Psoas muscle (tissue), 8 donors: Measurements from ENCODE around the gene PIGP. TPM values are rescaled to one million over a fixed set of nuclear protein-coding genes. Genes with fewer than 3 reads are reported as not detected.
"Not testable (repeated sequence)": the region's sequence is repeated elsewhere in the genome, so short reads cannot be mapped to it uniquely, and the experiment has no call there.

Source experiments
- ATAC-seq, 4 donors: fragments of 200-7000 bp; cut with Tn5 transposase; one replicate each; pipeline ENCODE4 v1.9.1; 2020; ENCODE audit warnings: moderate library complexity in 3 of 4, mild to moderate bottlenecking in 2 of 4
- DNase-seq, 2 donors: peaks; one replicate each; pipeline ENCODE4 v3.0.0-alpha.2; 2020
- H3K27ac ChIP-seq: fragments of 200-600 bp; one replicate; pipeline ENCODE4 v1.8.0; 2022
- H3K27me3 ChIP-seq, 3 donors: fragments of 200-600 bp in 1 of 3; one replicate each; pipeline versions ENCODE4 v1.6.1 to v1.8.0; 2013 to 2022; ENCODE audit warnings: low read length in 2 of 3, mild to moderate bottlenecking in 2 of 3, moderate library complexity in 1 of 3; ENCODE audit not compliant: insufficient read depth in 3 of 3
- H3K36me3 ChIP-seq, 2 donors: fragments of 200-600 bp in 1 of 2; one replicate each; pipeline versions ENCODE4 v1.6.1 to v1.8.0; 2013 to 2022; ENCODE audit warnings: low read depth in 1 of 2, mild to moderate bottlenecking in 1 of 2, moderate library complexity in 1 of 2; ENCODE audit not compliant: insufficient read depth in 1 of 2
- H3K4me1 ChIP-seq: fragments of 200-600 bp; one replicate; pipeline ENCODE4 v1.8.0; 2022
- H3K4me3 ChIP-seq: fragments of 200-600 bp; one replicate; pipeline ENCODE4 v1.8.0; 2022; ENCODE audit warnings: mild to moderate bottlenecking
- H3K9me3 ChIP-seq: fragments of 200-600 bp; one replicate; pipeline ENCODE4 v1.8.0; 2022
- CTCF ChIP-seq: fragments of 200-600 bp; IDR thresholded peaks from one replicate; pipeline ENCODE4 v1.8.0; 2022; ENCODE audit warnings: antibody characterized with exemption
- WGBS, 3 donors: extraction: QIAGEN DNeasy Blood & Tissue Kit; methylation state at CpG; one replicate each; pipeline versions ENCODE4 v1.1.6 to v1.1.7; 2013; 5-methylcytosine and 5-hydroxymethylcytosine counted together
- intact Hi-C, 2 donors: fragments of 100-400 bp; cut with DNase I; formaldehyde crosslinking; loops; one replicate each; pipeline versions ENCODE4 v1.11.0 to v1.14.2; 2022
- polyA plus RNA-seq, 3 donors: library from polyadenylated mRNA; stranded (reverse); fragments of 200-250 nt; gene quantifications; one replicate each; pipeline ENCODE4 v1.2.3, GENCODE V29; 2013
- total RNA-seq, 4 donors: library from RNA; stranded (reverse); fragmentation: NEBNext Ultra II Directional in 2 of 4; extraction: Animal tissue kit (Norgen Biotek cat#: 25700) in 2 of 4; gene quantifications; one replicate each; pipeline versions ENCODE4 v1.2.1 to v1.2.4, GENCODE V29; 2021 to 2023
- donor health status: healthy with polysubstance abuse.
- donor health status: DM: no; HTN: no; CAD: no; lungs with moderate emphysema.
- donor health status: Bipolar disorder and iron deficiency.
- donor health status: healthy.
- donor health status: DM: yes; HTN: yes; CAD: no.
- donor health status: DM: no; HTN: no; CAD: no.
- donor health status: DM: no; HTN: no; CAD: no.
- donor health status: DM: yes; HTN: yes; CAD: no.

PIGP gene
- total and polyA plus RNA-seq, 7 donors, result 23.0 to 46.9 (median 29.6) TPM

DNA sequence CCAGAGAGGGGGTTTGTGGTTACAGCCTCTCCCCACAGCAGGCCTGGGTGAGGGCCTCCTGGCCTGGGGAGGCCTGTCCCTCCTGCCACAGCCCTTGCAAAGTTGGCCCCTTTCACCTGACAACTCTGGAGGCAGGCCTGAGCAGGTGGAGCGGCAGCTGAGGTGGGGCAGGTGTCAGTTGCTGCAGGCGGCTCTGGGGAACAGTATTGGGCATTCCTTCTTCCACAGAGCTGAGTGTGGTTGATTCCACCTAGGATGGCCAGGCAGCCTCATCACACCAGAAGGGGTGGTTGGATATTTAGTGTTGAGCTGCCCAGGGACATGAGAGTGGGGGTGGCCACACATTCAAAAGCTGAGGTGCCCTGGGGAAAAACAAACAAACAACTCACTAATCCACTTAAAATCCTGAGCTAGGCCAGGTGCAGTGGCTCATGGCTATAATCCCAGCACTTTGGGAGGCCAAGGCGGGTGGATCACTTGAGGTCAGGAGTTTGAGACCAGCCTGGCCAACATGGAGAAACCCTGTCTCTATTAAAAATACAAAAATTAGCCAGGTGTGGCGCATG, 31.1 kb downstream of the PIGP start:
- WGBS, 3 donors, result 94 to 96% (median 95%) methylated on average over 4 of the region's 4 CpGs

DNA sequence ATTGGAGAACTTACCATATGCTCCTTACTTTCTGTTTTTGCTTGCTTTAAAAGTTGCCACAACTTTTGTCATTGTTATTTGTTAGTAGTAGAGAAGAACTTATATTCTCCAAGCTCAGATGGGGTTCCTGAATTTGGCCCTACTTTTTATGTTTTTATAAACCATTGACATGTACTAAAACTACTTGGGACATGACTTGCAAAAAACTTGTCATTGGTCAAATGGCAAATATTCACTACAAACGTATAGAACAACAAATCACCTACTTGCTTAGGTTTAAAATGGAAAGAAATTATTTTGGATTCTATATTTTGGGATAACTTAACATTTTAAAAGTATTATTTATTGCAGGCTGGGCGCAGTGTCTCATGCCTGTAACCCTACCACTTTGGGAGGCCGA, 32.7 kb downstream of the PIGP start:
- TF ChIP-seq CTCF, result no peak
- Histone ChIP-seq H3K27me3 (no peaks in the 10 kb centered on the region), H3K27ac (no peak overlapping the region), H3K9me3 (no peaks in the 10 kb centered on the region), H3K4me3 (no peak overlapping the region), H3K4me1 (no peaks in the 10 kb centered on the region), H3K36me3 (no peaks in the 10 kb centered on the region)
- intact Hi-C loops, result no loop called here
- DNase-seq (no peak), ATAC-seq (no peak)
- WGBS, 3 donors, result 92 to 94% (median 94%) methylated on average over 3 of the region's 3 CpGs

More for the DNA sequence above, 31.1 kb downstream of the PIGP start:
- intact Hi-C loops, result no loop called here
- ATAC-seq (no peak), DNase-seq (no peak)
- no peaks in the 10 kb centered on the region for H3K36me3 ChIP-seq
- no peaks in the 10 kb centered on the region for H3K9me3 ChIP-seq
- H3K27me3 ChIP-seq, result no peaks in the 10 kb centered on the region
- no peak for TF ChIP-seq CTCF
- H3K4me3 ChIP-seq, result no peak overlapping the region
- H3K4me1 ChIP-seq, result no peaks in the 10 kb centered on the region
- H3K27ac ChIP-seq, result no peak overlapping the region

DNA sequence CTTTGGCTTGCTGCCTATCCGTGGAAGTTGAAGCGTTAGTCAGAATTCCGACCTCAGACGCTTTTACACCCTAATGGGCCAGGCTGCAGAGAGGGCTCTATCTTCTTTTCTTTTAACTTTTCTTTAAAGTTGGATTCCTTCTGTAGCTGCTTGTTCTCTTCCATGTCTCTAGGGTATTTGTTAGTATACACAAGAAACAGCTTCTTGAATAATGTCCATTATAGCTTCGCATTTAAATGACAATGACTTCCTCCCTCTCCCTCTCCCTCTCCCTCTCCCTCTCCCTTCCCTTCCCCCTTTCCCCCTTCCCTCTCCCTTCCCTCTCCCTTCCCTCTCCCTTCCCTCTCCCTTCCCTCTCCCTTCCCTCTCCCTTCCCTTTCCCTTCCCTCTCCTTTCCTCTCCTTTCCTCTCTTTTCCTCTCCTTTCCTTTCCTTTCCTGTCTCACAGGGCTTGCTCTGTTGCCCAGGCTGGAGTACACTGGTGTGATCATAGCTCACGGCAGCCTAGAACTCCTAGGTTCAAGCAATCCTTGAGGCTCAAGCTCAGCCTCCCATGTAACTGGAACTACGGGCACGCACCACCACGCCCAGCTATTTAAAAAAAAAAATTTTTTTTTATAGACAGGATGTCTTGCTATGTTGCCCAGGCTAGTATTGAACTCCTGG, 33.3 kb downstream of the PIGP start:
- Histone ChIP-seq H3K4me1 (no peaks in the 10 kb centered on the region), H3K9me3 (no peaks in the 10 kb centered on the region), H3K27me3 (no peaks in the 10 kb centered on the region), H3K36me3 (no peaks in the 10 kb centered on the region), H3K27ac (no peak overlapping the region), H3K4me3 (no peak overlapping the region)
- TF ChIP-seq CTCF, result no peak
- no peak for DNase-seq
- WGBS, 3 donors, result 63 to 65% (median 64%) methylated on average over 9 of the region's 9 CpGs
- ATAC-seq, result no peak
- intact Hi-C loops, result no loop called here

- DNase-seq (no peak), ATAC-seq (no peak)
- no peaks in the 10 kb centered on the region for H3K9me3 ChIP-seq
- H3K36me3 ChIP-seq, result no peaks in the 10 kb centered on the region
- intact Hi-C loops, result no loop called here
- H3K27me3 ChIP-seq, result no peaks in the 10 kb centered on the region
- H3K4me1 ChIP-seq, result no peaks in the 10 kb centered on the region
- H3K27ac ChIP-seq, result no peak overlapping the region
- WGBS, 3 donors, result 90 to 96% (median 93%) methylated on average over 4 of the region's 4 CpGs
- TF ChIP-seq CTCF, result no peak
- H3K4me3 ChIP-seq, result no peak overlapping the region
Measured at GRCh38 chr21:37036177-37036576, 36.7 kb downstream of the PIGP start.

DNA sequence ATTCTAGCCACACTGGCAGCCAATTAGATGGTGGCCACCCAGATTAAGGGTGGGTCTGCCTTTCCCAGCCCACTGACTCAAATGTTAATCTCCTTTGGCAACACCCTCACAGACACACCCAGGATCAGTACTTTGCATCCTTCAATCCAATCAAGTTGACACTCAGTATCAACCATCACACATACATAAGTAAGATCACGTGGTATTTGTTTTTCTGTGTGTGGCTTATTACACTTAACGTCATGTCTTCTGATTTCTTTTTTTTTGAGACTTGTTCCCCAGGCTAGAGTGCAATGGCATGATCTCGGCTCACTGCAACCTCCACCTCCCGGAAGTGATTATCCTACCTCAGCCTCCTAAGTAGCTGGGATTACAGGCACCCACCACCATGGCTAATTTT, 38.5 kb downstream of the PIGP start:
- 83 to 85% (median 84%) methylated on average over 4 of the region's 4 CpGs for whole genome bisulfite sequencing, 3 donors

More for the DNA sequence above, 38.5 kb downstream of the PIGP start:
- H3K27ac ChIP-seq, ATAC-seq, DNase-seq, H3K36me3 ChIP-seq, H3K4me3 ChIP-seq, H3K4me1 ChIP-seq, H3K27me3 ChIP-seq, H3K9me3 ChIP-seq, intact Hi-C loops: not testable (repeated sequence)
